NCI-H2196 (cell line): ENCODE measurements around the gene CHRDL2.
"Not testable (repeated sequence)": the region's sequence is repeated elsewhere in the genome, so short reads cannot be mapped to it uniquely, and the experiment has no call there.

Experiments used
- DNase-seq: peaks from one replicate; lab custom pipeline; 2025; ENCODE audit not compliant: unreplicated experiment; lab: John Stamatoyannopoulos, UW

CHRDL2 gene, protein sequence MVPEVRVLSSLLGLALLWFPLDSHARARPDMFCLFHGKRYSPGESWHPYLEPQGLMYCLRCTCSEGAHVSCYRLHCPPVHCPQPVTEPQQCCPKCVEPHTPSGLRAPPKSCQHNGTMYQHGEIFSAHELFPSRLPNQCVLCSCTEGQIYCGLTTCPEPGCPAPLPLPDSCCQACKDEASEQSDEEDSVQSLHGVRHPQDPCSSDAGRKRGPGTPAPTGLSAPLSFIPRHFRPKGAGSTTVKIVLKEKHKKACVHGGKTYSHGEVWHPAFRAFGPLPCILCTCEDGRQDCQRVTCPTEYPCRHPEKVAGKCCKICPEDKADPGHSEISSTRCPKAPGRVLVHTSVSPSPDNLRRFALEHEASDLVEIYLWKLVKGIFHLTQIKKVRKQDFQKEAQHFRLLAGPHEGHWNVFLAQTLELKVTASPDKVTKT

GRCh38 chr11:74731301-74732094, at the start of gene CHRDL2:
Gene CHRDL2 (minus strand): TSS chr11:74731426. CDS start chr11:74730888, 538 bp downstream.
- peak; percentile 32 for DNase-seq

GRCh38 chr11:74780248-74781005, 49.2 kb upstream of the CHRDL2 start:
- no peak for DNase-seq

DNA sequence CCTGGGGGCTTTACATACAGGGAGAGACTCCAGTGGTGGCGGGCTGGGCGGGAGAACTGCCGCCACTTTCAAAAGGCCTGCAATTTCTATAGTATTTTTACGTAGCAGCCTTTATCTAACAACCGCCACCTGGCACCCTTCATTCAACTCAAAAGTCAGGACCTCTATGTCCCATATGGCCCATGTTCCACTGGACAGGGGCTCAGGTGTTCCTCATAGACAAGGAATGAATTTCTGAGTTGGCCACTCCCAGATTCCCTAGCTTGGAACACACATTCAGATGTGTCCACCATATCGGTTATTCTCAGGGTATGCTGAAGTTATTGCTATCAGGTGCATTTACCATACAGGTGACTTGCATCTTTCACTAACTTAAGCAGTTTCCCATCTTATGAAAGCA, 47.4 kb upstream of the CHRDL2 start:
- no peak for DNase-seq

DNA sequence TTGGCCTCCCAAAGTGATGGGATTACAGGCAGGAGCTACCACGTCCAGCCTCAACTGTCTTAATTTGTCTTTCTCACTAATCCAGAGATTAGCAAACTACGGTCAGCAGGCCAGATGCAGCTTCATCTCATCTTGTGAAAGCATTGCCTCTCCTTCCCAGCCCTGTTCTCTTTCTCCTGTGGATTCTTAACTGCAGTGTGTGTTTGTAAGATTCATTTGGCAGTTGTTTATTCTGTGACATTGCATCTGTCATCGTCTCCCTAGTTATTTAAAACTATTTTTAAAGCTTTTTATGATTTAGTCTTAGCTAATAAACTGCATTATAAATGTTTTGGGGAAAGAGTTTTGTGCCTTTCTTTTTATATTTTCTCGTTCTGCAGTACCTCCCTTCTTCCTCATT, 46.7 kb upstream of the CHRDL2 start:
- no peak for DNase-seq

DNA sequence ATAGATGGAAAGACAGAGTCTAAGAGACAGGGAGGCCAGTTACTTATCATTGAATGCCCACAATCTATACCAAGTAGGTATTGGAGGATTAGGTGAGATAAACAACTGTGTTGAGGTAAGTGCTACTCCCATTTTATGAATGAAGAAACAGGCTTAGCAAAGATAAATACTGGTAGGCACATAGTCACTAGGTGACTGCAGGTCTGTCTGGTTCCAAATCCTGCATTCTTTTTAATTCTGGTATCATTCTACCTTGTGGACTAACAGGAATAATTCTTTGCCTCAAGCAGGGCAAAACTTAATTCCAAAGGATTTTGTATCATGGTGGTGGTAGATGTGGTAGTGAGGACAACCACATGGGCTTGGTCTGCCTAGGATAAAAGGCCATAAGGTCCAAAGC, 45.8 kb upstream of the CHRDL2 start:
- no peak for DNase-seq

- DNase-seq, result no peak
These were observed 45.3 kb upstream of the CHRDL2 start for GRCh38 chr11:74776546-74776945.

DNA sequence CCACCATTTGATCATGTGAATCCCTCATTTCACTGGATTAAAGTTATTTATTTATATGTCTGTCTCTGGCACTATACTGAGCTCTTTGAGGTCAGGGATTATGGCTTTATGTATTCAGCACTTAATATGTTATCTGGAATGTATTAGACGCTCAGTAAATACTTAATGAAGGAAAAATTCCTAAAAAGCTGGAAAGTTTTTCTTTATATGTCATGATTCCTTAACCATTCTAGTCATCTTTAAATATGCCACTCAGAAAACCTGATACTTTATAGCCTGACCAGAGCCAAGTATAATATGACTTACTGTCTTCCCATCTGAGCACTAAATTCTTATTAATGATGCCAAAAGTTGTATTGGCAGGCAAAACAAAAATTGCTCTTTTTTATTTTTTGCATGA, 44.5 kb upstream of the CHRDL2 start:
- DNase-seq, result no peak

GRCh38 chr11:74773476-74773875, 42.2 kb upstream of the CHRDL2 start:
- DNase-seq, result no peak

DNA sequence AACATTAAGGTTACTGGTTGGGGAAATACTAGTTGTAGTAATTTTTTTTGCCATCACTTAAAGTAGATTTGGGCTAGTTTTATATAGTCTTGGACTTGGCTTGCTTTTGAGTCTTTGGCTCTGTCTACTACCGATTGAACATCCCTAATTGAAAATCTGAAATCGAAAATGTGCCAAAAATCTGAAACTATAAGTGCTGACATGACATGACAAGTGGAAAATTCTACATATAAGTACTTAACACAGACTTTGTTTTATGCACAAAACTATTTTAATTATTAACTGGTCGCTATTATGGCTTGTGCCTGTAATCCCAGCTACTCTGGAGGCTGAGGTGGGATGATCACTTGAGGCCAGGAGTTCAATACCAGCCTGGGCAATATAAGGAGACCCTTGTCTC, 39.9 kb upstream of the CHRDL2 start:
- DNase-seq, result no peak

GRCh38 chr11:74770456-74770855, 39.2 kb upstream of the CHRDL2 start:
- DNase-seq, result no peak

GRCh38 chr11:74769055-74769707, 38.0 kb upstream of the CHRDL2 start:
- no peak for DNase-seq

GRCh38 chr11:74768172-74768651, 37.0 kb upstream of the CHRDL2 start:
- DNase-seq, result not testable (repeated sequence)

- DNase-seq, result no peak
These were observed 35.7 kb upstream of the CHRDL2 start for GRCh38 chr11:74766905-74767304.

GRCh38 chr11:74756571-74756970, 25.3 kb upstream of the CHRDL2 start:
- no peak for DNase-seq

- DNase-seq, result no peak
These were observed 24.3 kb upstream of the CHRDL2 start for GRCh38 chr11:74755395-74755995.

GRCh38 chr11:74754507-74755252, 23.5 kb upstream of the CHRDL2 start:
- DNase-seq, result no peak

GRCh38 chr11:74751303-74751702, 20.1 kb upstream of the CHRDL2 start:
- no peak for DNase-seq

GRCh38 chr11:74750598-74750997, 19.4 kb upstream of the CHRDL2 start:
- DNase-seq, result not testable (repeated sequence)

- DNase-seq, result no peak
These were observed 18.7 kb upstream of the CHRDL2 start for GRCh38 chr11:74749965-74750296.
